WTC11 (cell line): ENCODE data around the gene PPM1G. TPM values are rescaled to one million over a fixed set of nuclear protein-coding genes. Genes with fewer than 3 reads are reported as not detected.
A peak's percentile ranks its signal among the peaks of the same experiment; 100 is the strongest.

Experiments used
- ATF1 ChIP-seq: sonication (generic); formaldehyde crosslinking; IDR thresholded peaks from 2 replicates; pipeline ENCODE4 v1.8.1; 2023; ENCODE audit warnings: mild to moderate bottlenecking, moderate library complexity, missing genetic modification reagents
- CBFB ChIP-seq: sonication (generic); formaldehyde crosslinking; IDR thresholded peaks from 2 replicates; pipeline ENCODE4 v1.8.1; 2022; ENCODE audit warnings: mild to moderate bottlenecking, low read depth, missing genetic modification reagents
- CREM ChIP-seq: sonication (generic); formaldehyde crosslinking; IDR thresholded peaks from 2 replicates; pipeline ENCODE4 v1.8.1; 2022; ENCODE audit warnings: mild to moderate bottlenecking, missing genetic modification reagents, moderate library complexity
- ELF4 ChIP-seq: sonication (generic); formaldehyde crosslinking; IDR thresholded peaks from 2 replicates; pipeline ENCODE4 v1.8.1; 2022; ENCODE audit warnings: low read depth, mild to moderate bottlenecking, moderate library complexity, missing genetic modification reagents
- MYBL2 ChIP-seq: sonication (generic); formaldehyde crosslinking; IDR thresholded peaks from 2 replicates; pipeline ENCODE4 v1.8.1; 2023; ENCODE audit warnings: mild to moderate bottlenecking, moderate library complexity, missing genetic modification reagents
- OVOL2 ChIP-seq: fragments of 250-450 bp; sonication (Bioruptor Pico); IDR thresholded peaks from 2 replicates; pipeline ENCODE4 v1.9.0; 2021; ENCODE audit warnings: mild to moderate bottlenecking, borderline replicate concordance
- ZNF317 ChIP-seq: sonication (generic); formaldehyde crosslinking; IDR thresholded peaks from 2 replicates; pipeline ENCODE4 v1.8.1; 2023; ENCODE audit warnings: low read depth, mild to moderate bottlenecking, moderate library complexity, missing genetic modification reagents, borderline replicate concordance
- ZNF416 ChIP-seq: fragments of 250-450 bp; sonication (Bioruptor Pico); IDR thresholded peaks from 2 replicates; pipeline ENCODE4 v1.9.0; 2021; ENCODE audit warnings: mild to moderate bottlenecking, inconsistent platforms
- ZNF425 ChIP-seq: fragments of 250-450 bp; sonication (Bioruptor Pico); conservative IDR thresholded peaks from 2 replicates; pipeline ENCODE4 v1.9.0; 2021; ENCODE audit warnings: mild to moderate bottlenecking
- total RNA-seq: library from RNA; stranded (reverse); gene quantifications from 3 replicates; pipeline ENCODE4 v1.2.3, GENCODE V29; 2021
- TF ChIP-seq, protein P1 (sequence below): sonication (generic); formaldehyde crosslinking; conservative IDR thresholded peaks from 2 replicates; pipeline ENCODE4 v1.8.1; 2023; ENCODE audit warnings: mild to moderate bottlenecking, low read depth, missing genetic modification reagents, moderate library complexity
- TF ChIP-seq, protein P2 (sequence below): fragments of 250-450 bp; sonication (Bioruptor Pico); IDR thresholded peaks from 2 replicates; pipeline ENCODE4 v2.1.2; 2022; ENCODE audit warnings: mild to moderate bottlenecking, moderate library complexity
- TF ChIP-seq, protein P3 (sequence below): sonication (generic); formaldehyde crosslinking; IDR thresholded peaks from 2 replicates; pipeline ENCODE4 v1.8.0; 2023; ENCODE audit warnings: missing genetic modification reagents, mild to moderate bottlenecking, borderline replicate concordance
- TF ChIP-seq, protein P4 (sequence below): sonication (generic); formaldehyde crosslinking; conservative IDR thresholded peaks from 2 replicates; pipeline ENCODE4 v1.8.1; 2022; ENCODE audit warnings: mild to moderate bottlenecking, missing genetic modification reagents
- TF ChIP-seq, protein P5 (sequence below): sonication (generic); formaldehyde crosslinking; IDR thresholded peaks from 2 replicates; pipeline ENCODE4 v1.8.1; 2022; ENCODE audit warnings: mild to moderate bottlenecking, missing genetic modification reagents, moderate library complexity, borderline replicate concordance

Gene PPM1G
- total RNA-seq, 1 experiment from 2014 or later, result 193 TPM

- TF ChIP-seq, protein P1, sequence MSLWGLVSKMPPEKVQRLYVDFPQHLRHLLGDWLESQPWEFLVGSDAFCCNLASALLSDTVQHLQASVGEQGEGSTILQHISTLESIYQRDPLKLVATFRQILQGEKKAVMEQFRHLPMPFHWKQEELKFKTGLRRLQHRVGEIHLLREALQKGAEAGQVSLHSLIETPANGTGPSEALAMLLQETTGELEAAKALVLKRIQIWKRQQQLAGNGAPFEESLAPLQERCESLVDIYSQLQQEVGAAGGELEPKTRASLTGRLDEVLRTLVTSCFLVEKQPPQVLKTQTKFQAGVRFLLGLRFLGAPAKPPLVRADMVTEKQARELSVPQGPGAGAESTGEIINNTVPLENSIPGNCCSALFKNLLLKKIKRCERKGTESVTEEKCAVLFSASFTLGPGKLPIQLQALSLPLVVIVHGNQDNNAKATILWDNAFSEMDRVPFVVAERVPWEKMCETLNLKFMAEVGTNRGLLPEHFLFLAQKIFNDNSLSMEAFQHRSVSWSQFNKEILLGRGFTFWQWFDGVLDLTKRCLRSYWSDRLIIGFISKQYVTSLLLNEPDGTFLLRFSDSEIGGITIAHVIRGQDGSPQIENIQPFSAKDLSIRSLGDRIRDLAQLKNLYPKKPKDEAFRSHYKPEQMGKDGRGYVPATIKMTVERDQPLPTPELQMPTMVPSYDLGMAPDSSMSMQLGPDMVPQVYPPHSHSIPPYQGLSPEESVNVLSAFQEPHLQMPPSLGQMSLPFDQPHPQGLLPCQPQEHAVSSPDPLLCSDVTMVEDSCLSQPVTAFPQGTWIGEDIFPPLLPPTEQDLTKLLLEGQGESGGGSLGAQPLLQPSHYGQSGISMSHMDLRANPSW (CRISPR knock-in tag), result no peak
- TF ChIP-seq ZNF317, result no peak
- TF ChIP-seq, protein P2, sequence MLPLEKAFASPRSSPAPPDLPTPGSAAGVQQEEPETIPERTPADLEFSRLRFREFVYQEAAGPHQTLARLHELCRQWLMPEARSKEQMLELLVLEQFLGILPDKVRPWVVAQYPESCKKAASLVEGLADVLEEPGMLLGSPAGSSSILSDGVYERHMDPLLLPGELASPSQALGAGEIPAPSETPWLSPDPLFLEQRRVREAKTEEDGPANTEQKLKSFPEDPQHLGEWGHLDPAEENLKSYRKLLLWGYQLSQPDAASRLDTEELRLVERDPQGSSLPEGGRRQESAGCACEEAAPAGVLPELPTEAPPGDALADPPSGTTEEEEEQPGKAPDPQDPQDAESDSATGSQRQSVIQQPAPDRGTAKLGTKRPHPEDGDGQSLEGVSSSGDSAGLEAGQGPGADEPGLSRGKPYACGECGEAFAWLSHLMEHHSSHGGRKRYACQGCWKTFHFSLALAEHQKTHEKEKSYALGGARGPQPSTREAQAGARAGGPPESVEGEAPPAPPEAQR (CRISPR knock-in tag), result no peak
- TF ChIP-seq, protein P3, sequence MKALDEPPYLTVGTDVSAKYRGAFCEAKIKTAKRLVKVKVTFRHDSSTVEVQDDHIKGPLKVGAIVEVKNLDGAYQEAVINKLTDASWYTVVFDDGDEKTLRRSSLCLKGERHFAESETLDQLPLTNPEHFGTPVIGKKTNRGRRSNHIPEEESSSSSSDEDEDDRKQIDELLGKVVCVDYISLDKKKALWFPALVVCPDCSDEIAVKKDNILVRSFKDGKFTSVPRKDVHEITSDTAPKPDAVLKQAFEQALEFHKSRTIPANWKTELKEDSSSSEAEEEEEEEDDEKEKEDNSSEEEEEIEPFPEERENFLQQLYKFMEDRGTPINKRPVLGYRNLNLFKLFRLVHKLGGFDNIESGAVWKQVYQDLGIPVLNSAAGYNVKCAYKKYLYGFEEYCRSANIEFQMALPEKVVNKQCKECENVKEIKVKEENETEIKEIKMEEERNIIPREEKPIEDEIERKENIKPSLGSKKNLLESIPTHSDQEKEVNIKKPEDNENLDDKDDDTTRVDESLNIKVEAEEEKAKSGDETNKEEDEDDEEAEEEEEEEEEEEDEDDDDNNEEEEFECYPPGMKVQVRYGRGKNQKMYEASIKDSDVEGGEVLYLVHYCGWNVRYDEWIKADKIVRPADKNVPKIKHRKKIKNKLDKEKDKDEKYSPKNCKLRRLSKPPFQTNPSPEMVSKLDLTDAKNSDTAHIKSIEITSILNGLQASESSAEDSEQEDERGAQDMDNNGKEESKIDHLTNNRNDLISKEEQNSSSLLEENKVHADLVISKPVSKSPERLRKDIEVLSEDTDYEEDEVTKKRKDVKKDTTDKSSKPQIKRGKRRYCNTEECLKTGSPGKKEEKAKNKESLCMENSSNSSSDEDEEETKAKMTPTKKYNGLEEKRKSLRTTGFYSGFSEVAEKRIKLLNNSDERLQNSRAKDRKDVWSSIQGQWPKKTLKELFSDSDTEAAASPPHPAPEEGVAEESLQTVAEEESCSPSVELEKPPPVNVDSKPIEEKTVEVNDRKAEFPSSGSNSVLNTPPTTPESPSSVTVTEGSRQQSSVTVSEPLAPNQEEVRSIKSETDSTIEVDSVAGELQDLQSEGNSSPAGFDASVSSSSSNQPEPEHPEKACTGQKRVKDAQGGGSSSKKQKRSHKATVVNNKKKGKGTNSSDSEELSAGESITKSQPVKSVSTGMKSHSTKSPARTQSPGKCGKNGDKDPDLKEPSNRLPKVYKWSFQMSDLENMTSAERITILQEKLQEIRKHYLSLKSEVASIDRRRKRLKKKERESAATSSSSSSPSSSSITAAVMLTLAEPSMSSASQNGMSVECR, result no peak; the same call in 1 of the 2 replicates
- TF ChIP-seq ELF4 (CRISPR knock-in tag), result no peak
- no peak for TF ChIP-seq OVOL2 (CRISPR knock-in tag)
- TF ChIP-seq ATF1, result no peak
- no peak; the same call in 1 of the 2 replicates for TF ChIP-seq CBFB (CRISPR knock-in tag)
- TF ChIP-seq MYBL2, result 0 out of 2 replicates have a peak, but pooled peaks have one; percentile 64
- TF ChIP-seq, protein P4, sequence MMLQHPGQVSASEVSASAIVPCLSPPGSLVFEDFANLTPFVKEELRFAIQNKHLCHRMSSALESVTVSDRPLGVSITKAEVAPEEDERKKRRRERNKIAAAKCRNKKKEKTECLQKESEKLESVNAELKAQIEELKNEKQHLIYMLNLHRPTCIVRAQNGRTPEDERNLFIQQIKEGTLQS (CRISPR knock-in tag), result no peak
- TF ChIP-seq, protein P5, sequence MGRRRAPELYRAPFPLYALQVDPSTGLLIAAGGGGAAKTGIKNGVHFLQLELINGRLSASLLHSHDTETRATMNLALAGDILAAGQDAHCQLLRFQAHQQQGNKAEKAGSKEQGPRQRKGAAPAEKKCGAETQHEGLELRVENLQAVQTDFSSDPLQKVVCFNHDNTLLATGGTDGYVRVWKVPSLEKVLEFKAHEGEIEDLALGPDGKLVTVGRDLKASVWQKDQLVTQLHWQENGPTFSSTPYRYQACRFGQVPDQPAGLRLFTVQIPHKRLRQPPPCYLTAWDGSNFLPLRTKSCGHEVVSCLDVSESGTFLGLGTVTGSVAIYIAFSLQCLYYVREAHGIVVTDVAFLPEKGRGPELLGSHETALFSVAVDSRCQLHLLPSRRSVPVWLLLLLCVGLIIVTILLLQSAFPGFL (CRISPR knock-in tag), result no peak
- TF ChIP-seq CREM (CRISPR knock-in tag), result peak; percentile 87; the same call in 1 of the 2 replicates
- peak; percentile 73; the same call in 1 of the 2 replicates for TF ChIP-seq ZNF416
- TF ChIP-seq ZNF425, result no peak
These were observed 28.5 kb downstream of the PPM1G start, which contains the start of gene ZNF513 (continued) for GRCh38 chr2:27380626-27381545.
